Activated T-cell treated with anti-CD3 and anti-CD28 coated beads, Interleukin-2, amount 50 U/mL, for 4 hours (primary cell): ENCODE results near the gene RMDN2. TPM values are rescaled to one million over a fixed set of nuclear protein-coding genes. Genes with fewer than 3 reads are reported as not detected.
"Not testable (repeated sequence)": the region's sequence is repeated elsewhere in the genome, so short reads cannot be mapped to it uniquely, and the experiment has no call there.

ENCODE experiments used
- ATAC-seq, 2 donors: fragments of 200-7000 bp; cut with Tn5 transposase; one replicate each; pipeline ENCODE4 v1.10.0; 2021
- DNase-seq: peaks from one replicate; pipeline ENCODE4 v3.0.0-alpha.2; 2020
- H3K27me3 Mint-ChIP-seq: one replicate; pipeline ENCODE4 v1.8.0; 2021; ENCODE audit warnings: low read depth, mixed read lengths
- H3K36me3 Mint-ChIP-seq: one replicate; pipeline ENCODE4 v1.8.0; 2022; ENCODE audit warnings: mixed read lengths; ENCODE audit not compliant: insufficient read depth
- H3K4me1 Mint-ChIP-seq: one replicate; pipeline ENCODE4 v1.8.0; 2021; ENCODE audit warnings: low read depth, mixed read lengths
- H3K4me3 Mint-ChIP-seq: one replicate; pipeline ENCODE4 v1.8.0; 2021; ENCODE audit warnings: mild to moderate bottlenecking, moderate library complexity, mixed read lengths
- H3K9me3 Mint-ChIP-seq: one replicate; pipeline ENCODE4 v1.8.0; 2021; ENCODE audit warnings: mixed read lengths
- total RNA-seq, 3 donors: library from RNA; stranded (reverse); gene quantifications; one replicate each; pipeline ENCODE4 v1.2.1, GENCODE V29; 2021

The RMDN2 gene
- total RNA-seq, 3 donors from 2014 or later, result 3.4 to 4.3 (median 3.8) TPM

GRCh38 chr2:38013158-38013752, 88.2 kb downstream of the RMDN2 start:
- ATAC-seq (no peak), DNase-seq (no peak)
- Mint-ChIP-seq H3K36me3 (peaks cover 22% of the 10 kb centered on the region), H3K9me3 (no peaks in the 10 kb centered on the region), H3K27me3 (no peaks in the 10 kb centered on the region), H3K4me3 (no peak overlapping the region), H3K4me1 (no peaks in the 10 kb centered on the region)

GRCh38 chr2:38016219-38016618, 91.1 kb downstream of the RMDN2 start:
- no peak overlapping the region for H3K4me3 Mint-ChIP-seq
- no peaks in the 10 kb centered on the region for H3K4me1 Mint-ChIP-seq
- DNase-seq (no peak), ATAC-seq (no peak)
- H3K27me3 Mint-ChIP-seq, result no peaks in the 10 kb centered on the region
- H3K9me3 Mint-ChIP-seq, result no peaks in the 10 kb centered on the region
- H3K36me3 Mint-ChIP-seq, result peaks cover 12% of the 10 kb centered on the region

DNA sequence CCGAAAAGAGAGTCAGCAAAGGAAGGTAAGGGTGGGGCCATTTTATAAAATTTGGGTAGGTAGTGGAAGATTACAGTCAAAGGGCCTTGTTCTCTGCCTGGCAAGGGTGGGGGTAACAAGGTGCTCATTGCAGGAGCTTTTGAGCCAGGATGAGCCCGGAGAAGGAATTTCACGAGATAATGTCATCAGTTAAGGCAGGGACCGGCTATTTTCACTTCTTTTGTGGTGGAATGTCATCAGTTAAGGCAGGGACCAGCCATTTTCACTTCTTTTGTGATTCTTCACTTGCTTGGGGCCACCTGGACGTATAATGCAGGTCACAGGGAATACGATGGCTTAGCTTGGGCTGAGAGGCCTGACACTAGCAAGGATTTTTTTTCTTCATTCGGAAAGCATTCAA, 92.7 kb downstream of the RMDN2 start:
- DNase-seq (no peak), ATAC-seq (no peak)
- Mint-ChIP-seq H3K36me3 (peaks cover 2% of the 10 kb centered on the region), H3K9me3 (no peaks in the 10 kb centered on the region), H3K4me1 (no peaks in the 10 kb centered on the region), H3K4me3 (no peak overlapping the region), H3K27me3 (no peaks in the 10 kb centered on the region)

GRCh38 chr2:38020359-38021069, 95.4 kb downstream of the RMDN2 start:
- H3K4me3 Mint-ChIP-seq, H3K27me3 Mint-ChIP-seq, H3K9me3 Mint-ChIP-seq, H3K4me1 Mint-ChIP-seq, H3K36me3 Mint-ChIP-seq, DNase-seq, ATAC-seq: not testable (repeated sequence)

GRCh38 chr2:38021589-38021988, 96.5 kb downstream of the RMDN2 start:
- Mint-ChIP-seq H3K4me1 (no peaks in the 10 kb centered on the region), H3K4me3 (no peak overlapping the region), H3K9me3 (no peaks in the 10 kb centered on the region), H3K36me3 (peaks cover 2% of the 10 kb centered on the region), H3K27me3 (peaks cover 4% of the 10 kb centered on the region)
- no peak for ATAC-seq
- DNase-seq, result no peak

GRCh38 chr2:38026846-38027245, 101.8 kb downstream of the RMDN2 start:
- no peak overlapping the region for H3K4me3 Mint-ChIP-seq
- peaks cover 15% of the 10 kb centered on the region for H3K27me3 Mint-ChIP-seq
- ATAC-seq (no peak), DNase-seq (no peak)
- no peaks in the 10 kb centered on the region for H3K9me3 Mint-ChIP-seq
- no peaks in the 10 kb centered on the region for H3K36me3 Mint-ChIP-seq
- no peaks in the 10 kb centered on the region for H3K4me1 Mint-ChIP-seq

DNA sequence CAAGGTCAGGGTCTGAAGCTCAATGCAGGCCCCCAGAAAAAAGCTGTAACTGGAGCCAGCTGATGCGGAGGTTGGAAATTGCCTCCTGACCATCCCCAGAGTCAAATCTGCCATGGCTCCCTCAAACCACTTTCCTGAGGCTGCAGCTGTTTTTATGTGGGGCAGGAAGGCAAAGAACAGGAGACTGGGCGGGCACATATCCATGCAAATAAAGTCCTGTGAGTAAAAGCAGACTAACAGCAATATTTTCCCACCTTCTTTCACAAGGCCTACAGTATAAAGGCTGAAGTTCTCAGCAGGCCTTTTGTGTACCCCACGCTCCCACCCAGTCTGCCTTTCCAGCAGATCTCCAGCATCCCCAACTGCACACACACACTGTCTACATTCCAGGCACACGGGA, 103.7 kb downstream of the RMDN2 start:
- Mint-ChIP-seq H3K4me1 (no peaks in the 10 kb centered on the region), H3K27me3 (peaks cover 15% of the 10 kb centered on the region), H3K4me3 (no peak overlapping the region), H3K9me3 (no peaks in the 10 kb centered on the region), H3K36me3 (no peaks in the 10 kb centered on the region)
- no peak for DNase-seq
- ATAC-seq, result no peak

DNA sequence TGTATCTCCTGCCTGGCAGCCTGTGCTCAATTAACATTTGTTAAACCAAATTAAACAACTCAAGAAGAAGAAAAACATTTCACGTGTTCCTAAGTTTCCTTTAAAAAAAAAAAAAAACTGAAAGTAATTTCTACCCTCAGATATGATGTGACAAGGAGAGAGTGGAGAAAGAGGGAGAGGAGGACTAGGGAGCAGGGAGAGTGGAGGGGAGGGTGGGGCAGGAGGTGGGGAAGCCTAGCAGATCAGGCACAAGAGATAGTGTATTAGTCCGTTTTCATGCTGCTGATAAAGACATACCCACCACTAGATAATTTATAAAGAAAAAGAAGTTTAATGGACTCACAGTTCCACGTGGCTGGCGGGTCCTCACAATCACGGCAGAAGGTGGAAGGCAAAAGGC, 104.4 kb downstream of the RMDN2 start:
- Mint-ChIP-seq H3K4me1 (no peaks in the 10 kb centered on the region), H3K9me3 (no peaks in the 10 kb centered on the region), H3K36me3 (no peaks in the 10 kb centered on the region), H3K4me3 (no peak overlapping the region), H3K27me3 (peaks cover 17% of the 10 kb centered on the region)
- ATAC-seq (no peak), DNase-seq (no peak)

DNA sequence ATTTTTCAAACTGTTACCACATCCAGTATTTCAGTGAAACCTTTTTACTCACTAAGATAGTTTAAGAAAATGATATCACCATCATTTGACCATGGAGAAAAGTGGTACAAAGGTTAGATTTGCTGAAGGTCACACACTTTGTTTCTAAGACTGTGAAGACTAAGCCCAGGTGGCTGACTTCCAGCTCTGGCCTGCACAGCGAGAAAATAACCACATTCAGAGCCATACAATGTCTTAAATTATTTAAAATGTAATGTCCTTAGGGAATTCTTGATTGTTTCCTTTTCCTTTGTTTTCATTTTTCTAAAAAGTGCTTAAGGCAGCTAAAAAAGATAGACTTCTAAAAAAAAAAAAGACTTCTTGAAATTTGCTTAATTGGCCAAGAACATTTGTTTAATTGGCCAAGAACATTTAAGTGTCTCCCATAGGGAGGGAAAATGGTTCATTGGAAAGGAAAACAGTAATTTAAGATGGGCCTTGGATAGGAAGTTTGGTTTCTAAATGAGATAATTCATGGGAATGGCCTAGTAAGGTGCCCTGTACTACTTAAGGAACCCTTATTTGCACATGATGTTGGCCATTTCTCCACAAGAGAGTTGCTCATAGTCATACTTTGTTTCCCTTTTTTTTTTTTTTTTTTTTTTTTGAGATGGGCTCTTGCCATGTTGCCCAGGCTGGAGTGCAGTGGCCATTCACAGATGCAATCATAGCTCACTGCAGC, 105.7 kb downstream of the RMDN2 start:
- Mint-ChIP-seq H3K27me3 (peaks cover 20% of the 10 kb centered on the region), H3K9me3 (no peaks in the 10 kb centered on the region), H3K36me3 (no peaks in the 10 kb centered on the region), H3K4me3 (no peak overlapping the region), H3K4me1 (no peaks in the 10 kb centered on the region)
- no peak for ATAC-seq
- DNase-seq, result no peak

DNA sequence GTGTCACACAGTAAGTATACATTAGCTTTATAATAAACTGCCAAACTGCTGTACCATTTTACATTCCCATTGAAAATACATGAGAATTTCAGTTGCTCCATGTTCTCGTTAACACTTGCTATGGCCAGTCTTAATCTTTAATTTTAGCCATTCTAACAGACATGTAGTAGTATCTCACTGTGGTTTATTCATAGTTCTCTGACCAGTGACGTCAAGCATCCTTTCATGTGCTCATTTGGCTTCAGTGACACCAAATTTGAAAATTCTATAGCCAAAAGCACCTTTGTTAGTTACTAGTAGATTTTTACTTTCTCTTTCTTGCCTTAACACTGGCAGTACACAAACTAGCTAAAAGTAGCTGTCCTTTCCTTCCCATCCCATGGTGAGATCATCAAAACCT, 107.9 kb downstream of the RMDN2 start:
- Mint-ChIP-seq H3K4me1 (peaks cover 5% of the 10 kb centered on the region), H3K4me3 (no peak overlapping the region), H3K36me3 (no peaks in the 10 kb centered on the region), H3K27me3 (peaks cover 33% of the 10 kb centered on the region), H3K9me3 (no peaks in the 10 kb centered on the region)
- ATAC-seq (no peak), DNase-seq (no peak)

GRCh38 chr2:38033646-38034045, 108.6 kb downstream of the RMDN2 start:
- Mint-ChIP-seq H3K27me3 (peaks cover 39% of the 10 kb centered on the region), H3K4me1 (peaks cover 10% of the 10 kb centered on the region), H3K4me3 (no peak overlapping the region), H3K36me3 (no peaks in the 10 kb centered on the region), H3K9me3 (no peaks in the 10 kb centered on the region)
- DNase-seq, result no peak
- ATAC-seq, result no peak

- peaks cover 10% of the 10 kb centered on the region for H3K4me1 Mint-ChIP-seq
- DNase-seq (no peak), ATAC-seq (no peak)
- no peak overlapping the region for H3K4me3 Mint-ChIP-seq
- peaks cover 44% of the 10 kb centered on the region for H3K27me3 Mint-ChIP-seq
- H3K9me3 Mint-ChIP-seq, result no peaks in the 10 kb centered on the region
- no peaks in the 10 kb centered on the region for H3K36me3 Mint-ChIP-seq
Observed at GRCh38 chr2:38035968-38036367, 110.9 kb downstream of the RMDN2 start.

GRCh38 chr2:38037325-38037724, 112.2 kb downstream of the RMDN2 start:
- no peak overlapping the region for H3K4me3 Mint-ChIP-seq
- H3K4me1 Mint-ChIP-seq, result peaks cover 10% of the 10 kb centered on the region
- no peak for DNase-seq
- H3K27me3 Mint-ChIP-seq, result peaks cover 44% of the 10 kb centered on the region
- no peaks in the 10 kb centered on the region for H3K36me3 Mint-ChIP-seq
- H3K9me3 Mint-ChIP-seq, result no peaks in the 10 kb centered on the region
- no peak for ATAC-seq

- DNase-seq (no peak), ATAC-seq (peak; percentile 72 to 81)
- Mint-ChIP-seq H3K27me3 (peaks cover 44% of the 10 kb centered on the region), H3K4me1 (peaks cover 10% of the 10 kb centered on the region), H3K36me3 (no peaks in the 10 kb centered on the region), H3K9me3 (no peaks in the 10 kb centered on the region), H3K4me3 (peak overlapping the region; percentile 68)
Observed at GRCh38 chr2:38037757-38038621, 112.9 kb downstream of the RMDN2 start.
